Karpas-422 (cell line): ENCODE measurements around the gene INPP5A. TPM values are rescaled to one million over a fixed set of nuclear protein-coding genes. Genes with fewer than 3 reads are reported as not detected.
"Not testable (repeated sequence)": the region's sequence is repeated elsewhere in the genome, so short reads cannot be mapped to it uniquely, and the experiment has no call there.

Source experiments
- DNase-seq: peaks from one replicate; pipeline ENCODE4 v3.0.0-alpha.2; 2015
- H2AFZ ChIP-seq: fragments of 200-600 bp; sonication (generic); 2 replicates; pipeline ENCODE4 v1.6.1; 2014; ENCODE audit warnings: antibody characterized with exemption, low read length, mixed read lengths
- H3K27ac ChIP-seq: fragments of 200-600 bp; sonication (generic); 2 replicates; pipeline ENCODE4 v1.5.1; 2014; ENCODE audit warnings: mild to moderate bottlenecking, low read length, moderate library complexity
- H3K27me3 ChIP-seq: fragments of 200-600 bp; sonication (generic); 2 replicates; pipeline ENCODE4 v1.6.1; 2014; ENCODE audit warnings: low read length, mixed read lengths
- H3K36me3 ChIP-seq: fragments of 200-600 bp; sonication (generic); 2 replicates; pipeline ENCODE4 v1.6.1; 2014; ENCODE audit warnings: low read length, mixed read lengths; ENCODE audit not compliant: insufficient read depth
- H3K4me1 ChIP-seq: fragments of 200-600 bp; sonication (generic); 2 replicates; pipeline ENCODE4 v1.6.1; 2014; ENCODE audit warnings: mild to moderate bottlenecking, low read length, mixed read lengths
- H3K4me2 ChIP-seq: fragments of 200-600 bp; sonication (generic); 2 replicates; pipeline ENCODE4 v1.6.1; 2014; ENCODE audit warnings: low read length, low read depth, mild to moderate bottlenecking; ENCODE audit not compliant: poor library complexity, severe bottlenecking
- H3K4me3 ChIP-seq: fragments of 200-600 bp; sonication (generic); 2 replicates; pipeline ENCODE4 v1.5.1; 2014; ENCODE audit warnings: mild to moderate bottlenecking, antibody characterized with exemption, low read length, mixed read lengths
- H3K79me2 ChIP-seq: fragments of 200-600 bp; sonication (generic); 2 replicates; pipeline ENCODE4 v1.6.1; 2014; ENCODE audit warnings: mild to moderate bottlenecking, low read length, mixed read lengths
- H3K9ac ChIP-seq: fragments of 200-600 bp; sonication (generic); 2 replicates; pipeline ENCODE4 v1.6.0; 2014; ENCODE audit warnings: low read length
- H3K9me2 ChIP-seq: fragments of 200-600 bp; sonication (generic), shearing (Covaris generic); replicated peaks from 2 replicates; pipeline ENCODE4 v1.6.0; 2014; ENCODE audit warnings: mild to moderate bottlenecking, low read length, moderate library complexity; ENCODE audit not compliant: insufficient read depth
- H3K9me3 ChIP-seq: fragments of 300-700, 200-600 bp; sonication (generic); 2 replicates; pipeline ENCODE4 v1.6.1; 2014; ENCODE audit warnings: low read length, mixed read lengths
- H4K20me1 ChIP-seq: fragments of 200-600 bp; sonication (generic); 2 replicates; pipeline ENCODE4 v1.6.1; 2014; ENCODE audit warnings: mild to moderate bottlenecking, antibody characterized with exemption, low read length, low read depth; ENCODE audit not compliant: insufficient read depth
- total RNA-seq: library from RNA; depleted of rRNA; stranded (reverse); fragments of >200 nt; shearing (Covaris generic); gene quantifications from 2 replicates; pipeline ENCODE4 v1.2.3, GENCODE V29; 2014; ENCODE audit warnings: low replicate concordance; rRNA removed

INPP5A gene, protein sequence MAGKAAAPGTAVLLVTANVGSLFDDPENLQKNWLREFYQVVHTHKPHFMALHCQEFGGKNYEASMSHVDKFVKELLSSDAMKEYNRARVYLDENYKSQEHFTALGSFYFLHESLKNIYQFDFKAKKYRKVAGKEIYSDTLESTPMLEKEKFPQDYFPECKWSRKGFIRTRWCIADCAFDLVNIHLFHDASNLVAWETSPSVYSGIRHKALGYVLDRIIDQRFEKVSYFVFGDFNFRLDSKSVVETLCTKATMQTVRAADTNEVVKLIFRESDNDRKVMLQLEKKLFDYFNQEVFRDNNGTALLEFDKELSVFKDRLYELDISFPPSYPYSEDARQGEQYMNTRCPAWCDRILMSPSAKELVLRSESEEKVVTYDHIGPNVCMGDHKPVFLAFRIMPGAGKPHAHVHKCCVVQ
- total RNA-seq: 9.1 and 11.8 TPM in 2 replicates

DNA sequence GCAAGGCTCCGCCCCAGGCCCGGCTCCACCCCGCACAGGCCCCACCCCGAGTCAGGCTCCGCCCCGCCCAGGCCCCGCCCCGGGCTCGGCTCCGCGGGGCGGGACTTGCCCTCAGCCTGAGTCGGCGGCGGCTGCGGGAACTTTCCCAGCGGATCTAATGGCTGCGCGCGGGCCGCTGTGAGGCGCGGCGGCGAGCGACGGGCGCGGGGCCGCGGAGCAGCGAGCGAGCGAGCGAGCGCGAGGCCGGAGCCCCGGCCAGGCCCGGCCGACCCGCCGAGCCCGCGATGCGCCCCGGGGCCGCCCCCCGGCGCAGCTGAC lies at the start of gene INPP5A:
TSS of gene INPP5A (plus strand) at position 104 of the 318 bp plus-strand sequence. CDS start 310 bp downstream, outside the sequence.
- Histone ChIP-seq H3K4me2 (peak within 1 kb of the TSS; percentile 96), H3K9ac (peak within 1 kb of the TSS; percentile 90), H3K4me1 (peaks cover 50% of the 10 kb centered on the region), H3K79me2 (no peaks in the 10 kb centered on the region), H3K9me2 (no peaks in the 10 kb centered on the region), H2AFZ (no peak within 1 kb of the TSS), H3K27ac (peak within 1 kb of the TSS; percentile 70), H3K27me3 (no peaks in the 10 kb centered on the region), H3K4me3 (peak within 1 kb of the TSS; percentile 91), H4K20me1 (peaks cover 20% of the 10 kb centered on the region; the same call in 1 of the 2 replicates), H3K9me3 (no peaks in the 10 kb centered on the region), H3K36me3 (no peaks in the 10 kb centered on the region; the same call in 1 of the 2 replicates)
- no peak for DNase-seq

DNA sequence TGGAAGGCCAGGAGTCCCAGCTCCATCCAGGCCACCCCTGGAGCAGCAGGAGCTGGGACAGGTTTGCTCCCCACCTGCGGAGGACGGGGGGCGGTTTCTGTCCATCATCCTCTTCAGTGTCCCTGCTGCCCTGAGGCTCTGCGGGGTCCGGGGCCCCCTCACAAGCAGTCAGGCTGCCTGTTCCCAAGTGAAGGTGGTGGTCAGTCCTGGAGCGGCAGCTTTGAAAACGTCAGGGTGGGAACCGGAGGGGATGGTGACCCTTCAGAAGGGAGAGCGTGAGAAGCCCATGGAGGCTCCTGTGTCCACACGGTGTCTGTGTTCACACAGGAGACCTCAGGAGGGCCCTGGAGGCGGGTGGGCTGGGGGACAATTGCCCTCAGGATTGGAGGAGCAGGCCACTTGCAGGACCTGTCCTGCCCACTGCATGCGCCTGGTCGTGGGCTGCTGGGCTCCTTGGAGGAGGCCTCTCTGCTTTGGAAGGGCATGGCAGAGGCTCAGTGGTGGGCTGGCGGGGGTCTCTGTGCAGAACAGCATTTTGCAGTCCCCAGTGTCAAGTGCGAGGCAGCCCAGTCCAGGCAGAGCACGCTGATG lies 49.3 kb upstream of the INPP5A start:
- Histone ChIP-seq H3K9me3 (no peaks in the 10 kb centered on the region), H3K79me2 (no peaks in the 10 kb centered on the region), H3K27me3 (no peaks in the 10 kb centered on the region), H3K9me2 (no peaks in the 10 kb centered on the region), H3K4me3 (no peak overlapping the region), H4K20me1 (no peaks in the 10 kb centered on the region), H3K36me3 (no peaks in the 10 kb centered on the region), H3K4me1 (no peaks in the 10 kb centered on the region), H3K4me2 (no peak overlapping the region), H3K27ac (no peak overlapping the region), H2AFZ (no peak overlapping the region), H3K9ac (no peak overlapping the region)
- no peak for DNase-seq

DNA sequence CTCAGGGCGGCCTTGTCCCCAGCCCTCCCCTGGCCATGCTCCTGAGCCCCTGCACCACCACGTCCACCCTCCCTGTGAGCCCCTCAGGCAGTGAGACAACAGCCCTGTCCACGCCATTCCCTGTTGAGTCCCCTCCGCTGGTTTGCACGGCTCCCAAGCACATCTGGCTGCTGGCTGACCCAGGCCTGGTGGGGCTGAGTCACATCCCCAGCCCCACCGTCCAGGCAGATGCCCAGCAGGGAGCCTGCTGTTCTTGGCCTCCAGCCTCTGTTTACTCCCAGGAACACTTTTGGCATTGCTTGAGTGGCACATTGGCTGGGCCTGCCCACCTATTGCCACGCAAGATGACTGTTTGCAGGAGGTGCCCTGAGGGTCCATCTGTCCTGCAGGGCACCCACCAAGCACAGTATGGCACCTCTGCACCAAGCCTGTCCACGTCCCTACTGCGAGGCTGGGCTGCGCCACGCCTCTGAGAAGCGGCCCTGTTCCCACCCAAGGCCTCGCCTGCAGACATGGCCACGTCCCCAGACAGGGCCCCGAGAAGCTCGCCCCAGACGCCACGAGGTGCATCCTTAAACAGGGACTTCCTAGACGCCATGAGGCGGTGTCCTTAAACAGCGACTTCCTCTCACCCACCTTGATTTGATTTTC lies 48.4 kb upstream of the INPP5A start:
- Histone ChIP-seq H3K4me2 (no peak overlapping the region), H4K20me1 (no peaks in the 10 kb centered on the region), H3K79me2 (no peaks in the 10 kb centered on the region), H3K27ac (no peak overlapping the region), H3K9ac (no peak overlapping the region), H3K27me3 (no peaks in the 10 kb centered on the region), H3K4me3 (no peak overlapping the region), H3K4me1 (peaks cover 6% of the 10 kb centered on the region), H3K36me3 (no peaks in the 10 kb centered on the region), H3K9me3 (no peaks in the 10 kb centered on the region), H2AFZ (no peak overlapping the region), H3K9me2 (no peaks in the 10 kb centered on the region)
- DNase-seq: no peak

DNA sequence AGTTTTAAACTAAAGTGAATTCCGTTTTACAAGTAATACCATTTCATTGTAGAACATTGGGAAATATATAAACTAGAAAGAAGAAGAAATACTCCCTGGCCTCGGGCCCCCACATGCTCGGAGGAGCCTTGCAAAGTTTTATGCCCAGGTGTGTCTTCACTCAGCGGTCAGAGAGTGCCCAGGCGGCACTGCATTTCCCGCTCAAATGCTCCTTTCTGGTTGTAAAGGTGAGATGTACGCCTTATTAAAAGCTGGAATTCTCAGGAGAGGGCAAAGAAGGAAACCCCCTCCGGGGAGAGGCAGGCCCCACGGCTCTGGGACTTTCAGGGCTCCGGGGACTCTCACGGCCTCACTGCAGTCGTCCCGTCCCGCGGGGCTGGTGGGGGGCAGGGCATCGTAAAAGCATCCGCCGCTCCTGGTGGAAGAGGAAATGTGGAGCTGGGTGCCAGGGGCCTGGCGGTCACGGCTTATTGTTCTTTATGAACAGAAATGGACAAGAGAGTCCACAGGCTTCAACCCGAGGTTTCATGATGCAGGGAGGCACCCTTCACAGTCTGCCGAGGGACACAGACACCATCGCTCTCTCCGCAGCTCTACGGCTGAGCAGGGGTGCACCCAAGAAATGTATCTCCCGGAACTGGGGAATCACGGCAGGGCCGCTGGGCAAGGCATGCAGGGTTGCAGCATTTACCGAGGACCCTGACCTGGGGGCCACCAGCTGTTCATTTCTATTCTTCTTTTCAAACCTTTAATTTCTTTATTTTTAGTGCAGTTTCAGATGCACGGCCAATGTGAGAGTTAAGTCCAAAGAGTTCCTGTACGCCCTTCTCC lies 47.7 kb upstream of the INPP5A start:
- no peak for DNase-seq
- Histone ChIP-seq H3K4me2 (no peak overlapping the region), H4K20me1 (no peaks in the 10 kb centered on the region), H3K79me2 (no peaks in the 10 kb centered on the region), H2AFZ (no peak overlapping the region), H3K9me3 (no peaks in the 10 kb centered on the region), H3K27me3 (no peaks in the 10 kb centered on the region), H3K9ac (no peak overlapping the region), H3K4me3 (no peak overlapping the region), H3K9me2 (no peaks in the 10 kb centered on the region), H3K27ac (no peak overlapping the region), H3K36me3 (no peaks in the 10 kb centered on the region), H3K4me1 (peaks cover 8% of the 10 kb centered on the region)

DNA sequence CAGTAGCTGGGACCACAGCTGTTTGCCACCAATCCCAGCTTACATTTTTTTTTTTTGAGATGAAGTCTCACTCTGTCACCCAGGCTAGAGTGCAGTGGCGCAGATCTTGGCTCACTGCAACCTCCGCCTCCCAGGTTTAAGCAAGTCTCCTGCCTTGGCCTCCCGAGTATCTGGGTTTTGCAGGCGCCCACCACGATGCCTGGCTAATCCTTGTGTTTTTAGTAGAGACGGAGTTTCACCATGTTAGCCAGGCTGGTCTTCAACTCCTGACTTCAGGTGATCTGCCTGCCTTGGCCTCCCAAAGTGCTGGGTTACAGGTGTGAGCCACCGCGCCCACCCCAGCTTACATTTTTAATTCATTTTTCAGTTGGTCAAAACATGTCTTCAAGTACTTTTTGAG lies 46.1 kb upstream of the INPP5A start:
- H2AFZ ChIP-seq, H3K4me2 ChIP-seq, H3K9ac ChIP-seq, H3K27me3 ChIP-seq, H3K4me3 ChIP-seq, H4K20me1 ChIP-seq, H3K27ac ChIP-seq, H3K9me2 ChIP-seq, H3K36me3 ChIP-seq, H3K79me2 ChIP-seq, DNase-seq, H3K9me3 ChIP-seq: not testable (repeated sequence)
- H3K4me1 ChIP-seq: peaks cover 24% of the 10 kb centered on the region

DNA sequence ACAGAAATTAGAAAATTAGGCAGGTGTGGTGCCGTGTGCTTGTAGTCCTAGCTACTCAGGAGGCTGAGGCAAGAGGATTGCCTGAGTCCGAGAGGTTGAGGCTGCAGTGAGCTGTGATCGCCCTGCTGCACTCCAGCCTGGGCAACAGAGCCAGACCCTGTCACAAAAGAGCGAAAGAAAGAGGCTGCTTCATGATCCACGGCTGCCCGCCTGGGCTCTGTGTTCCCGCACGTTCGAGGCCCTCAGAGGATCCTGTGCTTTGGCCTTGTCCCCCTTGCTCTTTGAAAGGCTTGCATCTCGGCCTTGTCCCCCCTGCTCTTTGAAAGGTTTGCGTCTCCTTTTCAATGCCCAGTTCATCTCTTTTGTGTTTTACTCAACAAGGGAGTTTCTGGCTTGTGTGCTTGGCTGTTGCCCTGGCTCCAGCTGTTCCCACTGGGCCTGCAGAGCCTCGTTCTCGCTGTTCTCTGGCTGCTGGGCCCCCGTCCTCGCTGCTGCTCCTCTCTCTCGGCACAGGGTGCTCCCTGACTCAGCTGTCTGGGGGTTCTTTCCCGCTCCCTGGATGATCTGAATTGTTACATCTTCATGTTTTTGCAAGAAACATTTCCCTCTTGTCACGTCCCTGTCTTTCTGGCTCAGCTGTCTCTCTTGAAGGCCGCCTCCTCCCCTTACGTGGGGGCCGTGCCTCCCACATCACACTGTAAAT lies 45.1 kb upstream of the INPP5A start:
- Histone ChIP-seq H3K27ac (no peak overlapping the region), H3K9me3 (no peaks in the 10 kb centered on the region), H3K4me1 (peaks cover 33% of the 10 kb centered on the region), H3K4me2 (no peak overlapping the region), H3K4me3 (no peak overlapping the region), H3K9ac (no peak overlapping the region), H3K9me2 (no peaks in the 10 kb centered on the region), H3K36me3 (no peaks in the 10 kb centered on the region), H3K27me3 (no peaks in the 10 kb centered on the region), H2AFZ (no peak overlapping the region), H4K20me1 (no peaks in the 10 kb centered on the region), H3K79me2 (no peaks in the 10 kb centered on the region)
- no peak for DNase-seq

DNA sequence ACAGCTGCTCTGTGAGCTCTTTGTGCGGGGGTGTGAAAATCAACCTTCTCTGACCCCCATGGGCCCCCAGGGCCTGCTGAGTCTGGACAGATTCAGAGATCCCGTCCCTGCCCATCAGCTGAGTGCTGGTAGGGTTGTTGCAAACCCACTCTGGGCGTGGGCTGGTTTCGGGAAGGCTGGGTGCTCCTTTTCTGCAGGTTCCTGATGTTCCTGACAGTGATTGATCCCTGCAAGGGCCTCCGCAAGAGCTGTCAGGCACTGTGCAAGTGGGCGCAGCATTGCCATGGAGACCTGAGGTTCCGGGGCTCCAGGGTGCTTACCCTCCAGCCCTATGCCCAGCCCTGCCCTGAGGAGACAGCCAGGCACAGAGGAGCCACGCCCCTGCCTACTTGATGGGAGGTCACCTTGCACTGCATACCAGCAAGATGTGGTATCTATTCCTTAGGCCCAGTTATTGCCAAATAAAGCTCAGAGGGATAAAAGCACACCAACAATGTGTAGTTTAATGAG lies 44.3 kb upstream of the INPP5A start:
- Histone ChIP-seq H4K20me1 (no peaks in the 10 kb centered on the region), H3K36me3 (no peaks in the 10 kb centered on the region), H3K4me3 (no peak overlapping the region), H3K27me3 (no peaks in the 10 kb centered on the region), H3K9me2 (no peaks in the 10 kb centered on the region), H3K4me2 (no peak overlapping the region), H3K4me1 (peaks cover 42% of the 10 kb centered on the region), H3K79me2 (no peaks in the 10 kb centered on the region), H3K9ac (no peak overlapping the region), H3K9me3 (no peaks in the 10 kb centered on the region), H3K27ac (no peak overlapping the region), H2AFZ (no peak overlapping the region)
- no peak for DNase-seq
